GM12878 (cell line): Measurements from ENCODE around the gene GK.

Experiments
- ASH2L ChIP-seq: fragments of 300-600, 200-600 bp; sonication (generic); IDR thresholded peaks from 2 replicates; pipeline ENCODE4 v1.6.1; 2017; ENCODE audit warnings: low read depth, mild to moderate bottlenecking, borderline replicate concordance
- CHD2 ChIP-seq: IDR thresholded peaks from 2 replicates; pipeline ENCODE4 v1.6.1; 2011; ENCODE audit warnings: low read depth, low read length, improper control_type of control experiment, borderline replicate concordance
- CTCF ChIP-seq, 3 experiments: IDR thresholded peaks in 2 of 3; conservative IDR thresholded peaks in 1 of 3; 2 replicates each; pipeline ENCODE4 v1.5.1; 2011; ENCODE audit warnings: low read depth in 3 of 3, low read length in 3 of 3, mild to moderate bottlenecking in 3 of 3, control low read depth in 2 of 3, moderate library complexity in 2 of 3, inconsistent platforms in 1 of 3, mixed read lengths in 1 of 3; ENCODE audit not compliant: control insufficient read depth in 2 of 3, insufficient read depth in 1 of 3; ENCODE audit errors: extremely low read depth in 1 of 3
- ELK1 ChIP-seq: IDR thresholded peaks from 2 replicates; pipeline ENCODE4 v1.6.1; 2012; ENCODE audit warnings: low read depth, low read length, improper control_type of control experiment
- EZH2 ChIP-seq: IDR thresholded peaks from 2 replicates; pipeline ENCODE4 v1.6.1; 2012; ENCODE audit warnings: low read depth, mild to moderate bottlenecking, control low read depth, inconsistent platforms, low read length, borderline replicate concordance; ENCODE audit not compliant: control insufficient read depth
- MAX ChIP-seq: IDR thresholded peaks from 2 replicates; pipeline ENCODE4 v1.6.1; 2012; ENCODE audit warnings: low read depth, low read length, improper control_type of control experiment
- POLR2A ChIP-seq: IDR thresholded peaks from 2 replicates; pipeline ENCODE4 v1.6.1; 2011; ENCODE audit warnings: low read depth, mild to moderate bottlenecking, low read length
- SMAD5 ChIP-seq: IDR thresholded peaks from 2 replicates; pipeline ENCODE4 v1.6.1; 2016; ENCODE audit warnings: antibody characterized with exemption, low read depth
- TBL1XR1 ChIP-seq: IDR thresholded peaks from 2 replicates; pipeline ENCODE4 v1.6.1; 2012; ENCODE audit warnings: low read depth, low read length, improper control_type of control experiment
- TCF12 ChIP-seq: IDR thresholded peaks from 2 replicates; pipeline ENCODE4 v1.6.1; 2011; ENCODE audit warnings: low read depth, mild to moderate bottlenecking, low read length
- TCF3 ChIP-seq: IDR thresholded peaks from 2 replicates; pipeline ENCODE4 v1.6.1; 2012; ENCODE audit warnings: low read depth, mild to moderate bottlenecking, low read length, borderline replicate concordance; ENCODE audit not compliant: insufficient read depth
- TF ChIP-seq, protein P1 (sequence below): fragments of 450-650 bp; IDR thresholded peaks from 2 replicates; pipeline ENCODE4 v1.6.1; 2016; ENCODE audit warnings: mild to moderate bottlenecking

- TF ChIP-seq TCF3 = no peak
- TF ChIP-seq ELK1 = no peak
- TF ChIP-seq MAX = no peak
- no peak for TF ChIP-seq POLR2A
- TF ChIP-seq TCF12 = no peak
- no peak for TF ChIP-seq ASH2L
- TF ChIP-seq, protein P1, sequence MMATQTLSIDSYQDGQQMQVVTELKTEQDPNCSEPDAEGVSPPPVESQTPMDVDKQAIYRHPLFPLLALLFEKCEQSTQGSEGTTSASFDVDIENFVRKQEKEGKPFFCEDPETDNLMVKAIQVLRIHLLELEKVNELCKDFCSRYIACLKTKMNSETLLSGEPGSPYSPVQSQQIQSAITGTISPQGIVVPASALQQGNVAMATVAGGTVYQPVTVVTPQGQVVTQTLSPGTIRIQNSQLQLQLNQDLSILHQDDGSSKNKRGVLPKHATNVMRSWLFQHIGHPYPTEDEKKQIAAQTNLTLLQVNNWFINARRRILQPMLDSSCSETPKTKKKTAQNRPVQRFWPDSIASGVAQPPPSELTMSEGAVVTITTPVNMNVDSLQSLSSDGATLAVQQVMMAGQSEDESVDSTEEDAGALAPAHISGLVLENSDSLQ = no peak
- no peak for TF ChIP-seq EZH2
- TF ChIP-seq CTCF (IDR thresholded peaks at IDR 0.05 in 2 of 3, conservative IDR thresholded peaks at IDR 0.05 in 1 of 3; ENCODE audit: control insufficient read depth in 2 of 3, extremely low read depth in 1 of 3, insufficient read depth in 1 of 3, low read depth in 3 of 3, low read length in 3 of 3) = no peak
- no peak for TF ChIP-seq TBL1XR1
- no peak for TF ChIP-seq SMAD5
- TF ChIP-seq CHD2 = no peak
Observed at GRCh38 chrX:30668581-30668980, 15.4 kb downstream of the GK start.
